Mesendoderm (in vitro differentiated cells): Measurements from ENCODE around the gene GLT8D1. TPM values are rescaled to one million over a fixed set of nuclear protein-coding genes. Genes with fewer than 3 reads are reported as not detected.

Source experiments
- DNase-seq: peaks from one replicate; pipeline ENCODE4 v3.0.0; 2013
- H2AK5ac ChIP-seq: 2 replicates; pipeline ENCODE4 v1.6.1; 2013; ENCODE audit warnings: low read length, inconsistent platforms
- H2BK120ac ChIP-seq: 2 replicates; pipeline ENCODE4 v1.6.1; 2013; ENCODE audit warnings: low read depth, mild to moderate bottlenecking, low read length, moderate library complexity, mixed read lengths
- H2BK15ac ChIP-seq: replicated peaks from 2 replicates; pipeline ENCODE4 v1.6.1; 2013; ENCODE audit warnings: low read depth, mild to moderate bottlenecking, moderate library complexity
- H2BK5ac ChIP-seq: 2 replicates; pipeline ENCODE4 v1.6.1; 2013; ENCODE audit warnings: low read length, inconsistent platforms
- H3K18ac ChIP-seq: 2 replicates; pipeline ENCODE4 v1.6.1; 2013; ENCODE audit warnings: mild to moderate bottlenecking, low read length, mixed read lengths
- H3K23ac ChIP-seq: one replicate; pipeline ENCODE4 v1.6.1; 2013; ENCODE audit warnings: low read length
- H3K27ac ChIP-seq: 2 replicates; pipeline ENCODE4 v1.5.1; 2013; ENCODE audit warnings: low read depth, mild to moderate bottlenecking, inconsistent platforms, low read length, moderate library complexity
- H3K27me3 ChIP-seq: 2 replicates; pipeline ENCODE4 v1.6.1; 2013; ENCODE audit warnings: low read length, control low read depth, mild to moderate bottlenecking, inconsistent platforms; ENCODE audit not compliant: insufficient read depth, poor library complexity
- H3K36me3 ChIP-seq: 2 replicates; pipeline ENCODE4 v1.6.1; 2013; ENCODE audit warnings: low read length, inconsistent platforms; ENCODE audit not compliant: control insufficient read depth, insufficient read depth
- H3K4ac ChIP-seq: one replicate; pipeline ENCODE4 v1.6.1; 2013; ENCODE audit warnings: low read depth, mild to moderate bottlenecking, low read length, moderate library complexity
- H3K4me1 ChIP-seq: 2 replicates; pipeline ENCODE4 v1.6.1; 2013; ENCODE audit warnings: low read depth, low read length, inconsistent platforms; ENCODE audit not compliant: control insufficient read depth
- H3K4me2 ChIP-seq: 2 replicates; pipeline ENCODE4 v1.6.1; 2013; ENCODE audit warnings: low read length
- H3K4me3 ChIP-seq: 2 replicates; pipeline ENCODE4 v1.5.1; 2013; ENCODE audit warnings: mild to moderate bottlenecking, low read length
- H3K56ac ChIP-seq: one replicate; pipeline ENCODE4 v1.6.1; 2013; ENCODE audit warnings: low read length
- H3K79me1 ChIP-seq: 2 replicates; pipeline ENCODE4 v1.6.1; 2013; ENCODE audit warnings: low read length, inconsistent platforms
- H3K79me2 ChIP-seq: 2 replicates; pipeline ENCODE4 v1.6.1; 2013; ENCODE audit warnings: mild to moderate bottlenecking, low read length; ENCODE audit not compliant: control insufficient read depth, insufficient read depth
- H3K9ac ChIP-seq: 2 replicates; pipeline ENCODE4 v1.6.1; 2013; ENCODE audit warnings: low read length, inconsistent platforms
- H4K5ac ChIP-seq: one replicate; pipeline ENCODE4 v1.6.1; 2013; ENCODE audit warnings: low read length
- H4K8ac ChIP-seq: one replicate; pipeline ENCODE4 v1.6.1; 2013; ENCODE audit warnings: low read depth, mild to moderate bottlenecking, control low read depth, low read length, moderate library complexity
- WGBS: extraction: QIAGEN DNeasy Blood & Tissue Kit; methylation state at CpG from one replicate; pipeline ENCODE4 v1.1.7; 2013; ENCODE audit warnings: low lambda C conversion rate, missing lambda C conversion rate; ENCODE audit not compliant: insufficient coverage; ENCODE audit errors: extremely low coverage; 5-methylcytosine and 5-hydroxymethylcytosine counted together
- polyA plus RNA-seq, 2 experiments: library from polyadenylated mRNA; stranded (reverse); fragments of 200-250 nt; gene quantifications; one replicate each; pipeline ENCODE4 v1.2.3, GENCODE V29; 2013

Gene GLT8D1
- 18.9 TPM for polyA plus RNA-seq (2013, experiment 1 of 2)
- 18.7 TPM for polyA plus RNA-seq (2013, experiment 2 of 2)

GRCh38 chr3:52705688-52706686, at the start of gene GLT8D1, which contains the start of gene SPCS1:
TSS of gene GLT8D1 (minus strand) at chr3:52705791. CDS start at chr3:52700460, 5,331 bp downstream.
TSS of gene SPCS1 (plus strand) at chr3:52706106. CDS start at chr3:52706247, 141 bp downstream.
- Histone ChIP-seq H2AK5ac (no peak within 1 kb of the TSS), H3K18ac (no peak within 1 kb of the TSS), H3K4me3 (peak within 1 kb of the TSS; percentile 71), H3K79me1 (peaks cover 16% of the 10 kb centered on the region), H3K27ac (peak within 1 kb of the TSS; percentile 60), H3K4me1 (peaks cover 2% of the 10 kb centered on the region), H3K56ac (peak within 1 kb of the TSS; percentile 97), H3K36me3 (no peaks in the 10 kb centered on the region), H3K9ac (peak within 1 kb of the TSS; percentile 89), H3K4me2 (peak within 1 kb of the TSS; percentile 95), H2BK120ac (no peak within 1 kb of the TSS), H2BK15ac (no peak within 1 kb of the TSS), H2BK5ac (no peak within 1 kb of the TSS), H4K8ac (no peak within 1 kb of the TSS), H3K27me3 (no peaks in the 10 kb centered on the region), H4K5ac (no peak within 1 kb of the TSS), H3K23ac (peak within 1 kb of the TSS; percentile 48), H3K4ac (peak within 1 kb of the TSS; percentile 63), H3K79me2 (peaks cover 13% of the 10 kb centered on the region)
- no CpG with 5 or more reads among the region's 94 CpGs for WGBS
- DNase-seq: peak; percentile 89

DNA sequence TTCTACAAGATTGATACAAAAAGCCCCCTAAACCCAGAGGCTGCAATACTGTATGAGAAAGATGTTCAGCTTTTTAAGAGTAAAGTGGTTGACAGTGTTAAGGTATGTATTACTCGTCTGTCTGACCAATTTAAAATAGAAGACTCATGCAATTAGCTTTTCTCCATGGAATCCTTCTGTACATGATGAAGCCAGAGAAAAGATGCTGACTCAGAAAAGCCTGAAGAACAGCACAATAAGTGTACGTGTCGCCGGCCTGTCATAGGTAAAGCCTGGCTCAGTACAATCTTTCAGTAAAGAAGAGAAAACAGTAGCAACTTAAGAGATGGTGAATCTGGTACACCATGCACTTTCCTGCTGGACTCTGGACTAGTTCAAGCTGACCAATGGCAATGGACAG, 48.8 kb upstream of the GLT8D1 start:
- H2BK120ac ChIP-seq: no peak overlapping the region
- H3K9ac ChIP-seq: no peak overlapping the region
- no peaks in the 10 kb centered on the region for H3K79me1 ChIP-seq
- no peak overlapping the region for H2BK15ac ChIP-seq
- H4K5ac ChIP-seq: no peak overlapping the region
- no peak overlapping the region for H3K27ac ChIP-seq
- H3K56ac ChIP-seq: no peak overlapping the region
- no peaks in the 10 kb centered on the region for H3K79me2 ChIP-seq
- H3K4me2 ChIP-seq: no peak overlapping the region
- H4K8ac ChIP-seq: no peak overlapping the region
- no CpG with 5 or more reads among the region's 4 CpGs for WGBS
- no peak overlapping the region for H3K23ac ChIP-seq
- H2AK5ac ChIP-seq: no peak overlapping the region
- H3K4me1 ChIP-seq: no peaks in the 10 kb centered on the region
- H3K18ac ChIP-seq: no peak overlapping the region
- no peak overlapping the region for H2BK5ac ChIP-seq
- no peak overlapping the region for H3K4ac ChIP-seq
- peaks cover 3% of the 10 kb centered on the region for H3K36me3 ChIP-seq
- H3K4me3 ChIP-seq: no peak overlapping the region
- DNase-seq: no peak
- no peaks in the 10 kb centered on the region for H3K27me3 ChIP-seq

- no peak overlapping the region for H2BK15ac ChIP-seq
- no peak overlapping the region for H3K4me2 ChIP-seq
- H3K4ac ChIP-seq: no peak overlapping the region
- H3K23ac ChIP-seq: no peak overlapping the region
- peak overlapping the region; percentile 19 for H3K27ac ChIP-seq
- H3K79me1 ChIP-seq: no peaks in the 10 kb centered on the region
- DNase-seq: no peak
- no peak overlapping the region for H2BK120ac ChIP-seq
- no peaks in the 10 kb centered on the region for H3K27me3 ChIP-seq
- H2AK5ac ChIP-seq: no peak overlapping the region
- WGBS: no CpG with 5 or more reads among the region's 3 CpGs
- no peak overlapping the region for H4K5ac ChIP-seq
- no peak overlapping the region for H3K56ac ChIP-seq
- H3K36me3 ChIP-seq: peaks cover 5% of the 10 kb centered on the region
- H3K79me2 ChIP-seq: no peaks in the 10 kb centered on the region
- no peak overlapping the region for H3K9ac ChIP-seq
- H3K4me1 ChIP-seq: no peaks in the 10 kb centered on the region
- H3K18ac ChIP-seq: no peak overlapping the region
- H3K4me3 ChIP-seq: no peak overlapping the region
- no peak overlapping the region for H4K8ac ChIP-seq
- H2BK5ac ChIP-seq: no peak overlapping the region
Observed at GRCh38 chr3:52752045-52752660, 46.6 kb upstream of the GLT8D1 start.

GRCh38 chr3:52743721-52744120, 38.1 kb upstream of the GLT8D1 start:
- Histone ChIP-seq H2BK5ac (no peak overlapping the region), H3K23ac (no peak overlapping the region), H2AK5ac (no peak overlapping the region), H3K79me2 (no peaks in the 10 kb centered on the region), H3K56ac (no peak overlapping the region), H3K18ac (no peak overlapping the region), H3K4ac (no peak overlapping the region), H3K4me2 (no peak overlapping the region), H3K4me3 (no peak overlapping the region), H3K79me1 (no peaks in the 10 kb centered on the region), H3K36me3 (peaks cover 3% of the 10 kb centered on the region), H3K9ac (no peak overlapping the region), H3K27me3 (no peaks in the 10 kb centered on the region), H2BK120ac (no peak overlapping the region), H3K4me1 (no peaks in the 10 kb centered on the region), H2BK15ac (no peak overlapping the region), H4K8ac (no peak overlapping the region), H4K5ac (no peak overlapping the region), H3K27ac (no peak overlapping the region)
- DNase-seq: no peak
- WGBS: no CpG with 5 or more reads among the region's 2 CpGs

DNA sequence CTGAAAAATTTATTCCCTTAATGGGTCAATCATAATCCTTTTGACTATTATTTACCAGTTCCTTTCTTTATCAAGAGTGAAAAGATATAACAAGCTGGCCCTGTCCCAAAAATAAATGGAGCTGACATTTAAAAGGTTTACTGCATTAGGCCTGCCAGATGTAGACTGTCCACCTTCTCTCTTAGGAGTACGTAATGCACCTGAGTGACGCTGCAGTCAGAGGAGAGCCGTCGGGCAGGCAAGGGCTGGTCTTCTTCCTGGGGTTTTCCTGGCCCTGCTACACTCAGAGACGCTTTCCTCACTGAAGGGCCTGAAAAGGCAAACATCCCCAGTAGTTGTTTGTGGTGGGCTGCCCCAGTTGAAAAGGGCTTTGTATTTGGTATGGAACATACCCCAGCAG, 37.6 kb upstream of the GLT8D1 start:
- Histone ChIP-seq H3K79me1 (no peaks in the 10 kb centered on the region), H3K36me3 (peaks cover 3% of the 10 kb centered on the region), H3K4me1 (no peaks in the 10 kb centered on the region), H3K23ac (no peak overlapping the region), H3K27ac (no peak overlapping the region), H3K4ac (no peak overlapping the region), H4K5ac (no peak overlapping the region), H3K27me3 (no peaks in the 10 kb centered on the region), H3K56ac (no peak overlapping the region), H2BK120ac (no peak overlapping the region), H3K4me2 (no peak overlapping the region), H2BK5ac (no peak overlapping the region), H3K9ac (no peak overlapping the region), H2AK5ac (no peak overlapping the region), H4K8ac (no peak overlapping the region), H3K18ac (no peak overlapping the region), H2BK15ac (no peak overlapping the region), H3K4me3 (no peak overlapping the region), H3K79me2 (no peaks in the 10 kb centered on the region)
- WGBS: no CpG with 5 or more reads among the region's 5 CpGs
- DNase-seq: no peak
